ENCODE measurements around the gene IFNA5.

DNA sequence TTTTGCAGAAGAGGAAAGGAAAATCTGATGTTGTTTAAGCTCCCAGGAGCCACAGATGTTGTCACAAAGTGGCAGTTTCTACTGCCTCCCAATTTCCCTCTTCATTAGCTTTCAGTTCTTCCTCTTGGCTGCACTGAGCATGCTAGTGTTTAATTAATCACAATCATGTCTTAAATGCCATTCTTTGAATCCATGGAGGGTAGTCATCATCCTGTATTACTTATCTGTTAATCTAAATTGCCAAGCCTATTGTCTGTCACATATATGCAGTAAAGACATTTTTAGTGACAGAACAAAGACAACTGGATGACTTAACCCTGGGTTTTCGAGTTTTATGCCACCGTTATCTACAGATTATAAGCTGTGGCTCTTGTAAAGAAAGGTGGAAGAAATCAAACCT, 15.4 kb upstream of the IFNA5 start:
- TF ChIP-seq TAF1 (IDR thresholded peaks at IDR 0.05; ENCODE audit: low read depth, low read length), result no peak
- no peak for TF ChIP-seq YY1 (IDR thresholded peaks at IDR 0.05; ENCODE audit: low read depth, low read length)
- no peak for TF ChIP-seq POLR2A (IDR thresholded peaks at IDR 0.05; ENCODE audit: control extremely low read depth in 1 of 2, low read depth in 2 of 2, low read length in 2 of 2)
- TF ChIP-seq, protein P1, sequence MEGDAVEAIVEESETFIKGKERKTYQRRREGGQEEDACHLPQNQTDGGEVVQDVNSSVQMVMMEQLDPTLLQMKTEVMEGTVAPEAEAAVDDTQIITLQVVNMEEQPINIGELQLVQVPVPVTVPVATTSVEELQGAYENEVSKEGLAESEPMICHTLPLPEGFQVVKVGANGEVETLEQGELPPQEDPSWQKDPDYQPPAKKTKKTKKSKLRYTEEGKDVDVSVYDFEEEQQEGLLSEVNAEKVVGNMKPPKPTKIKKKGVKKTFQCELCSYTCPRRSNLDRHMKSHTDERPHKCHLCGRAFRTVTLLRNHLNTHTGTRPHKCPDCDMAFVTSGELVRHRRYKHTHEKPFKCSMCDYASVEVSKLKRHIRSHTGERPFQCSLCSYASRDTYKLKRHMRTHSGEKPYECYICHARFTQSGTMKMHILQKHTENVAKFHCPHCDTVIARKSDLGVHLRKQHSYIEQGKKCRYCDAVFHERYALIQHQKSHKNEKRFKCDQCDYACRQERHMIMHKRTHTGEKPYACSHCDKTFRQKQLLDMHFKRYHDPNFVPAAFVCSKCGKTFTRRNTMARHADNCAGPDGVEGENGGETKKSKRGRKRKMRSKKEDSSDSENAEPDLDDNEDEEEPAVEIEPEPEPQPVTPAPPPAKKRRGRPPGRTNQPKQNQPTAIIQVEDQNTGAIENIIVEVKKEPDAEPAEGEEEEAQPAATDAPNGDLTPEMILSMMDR (IDR thresholded peaks at IDR 0.05; ENCODE audit: control extremely low read depth in 1 of 3, insufficient read depth in 1 of 3, low read depth in 1 of 3, low read length in 3 of 3), result no peak
- no peak for TF ChIP-seq CHD1 (IDR thresholded peaks at IDR 0.05; ENCODE audit: low read depth, low read length)
- TF ChIP-seq RNF2 (IDR thresholded peaks at IDR 0.05; ENCODE audit: borderline replicate concordance, low read depth, low read length, missing control alignments, poor library complexity, severe bottlenecking), result no peak
- no peak for TF ChIP-seq POLR2AphosphoS5 (IDR thresholded peaks at IDR 0.05; ENCODE audit: low read depth, low read length)
- TF ChIP-seq, protein P2, sequence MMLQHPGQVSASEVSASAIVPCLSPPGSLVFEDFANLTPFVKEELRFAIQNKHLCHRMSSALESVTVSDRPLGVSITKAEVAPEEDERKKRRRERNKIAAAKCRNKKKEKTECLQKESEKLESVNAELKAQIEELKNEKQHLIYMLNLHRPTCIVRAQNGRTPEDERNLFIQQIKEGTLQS (IDR thresholded peaks at IDR 0.05; ENCODE audit: insufficient read depth, low read depth, low read length), result no peak
- no peak for TF ChIP-seq BRCA1 (IDR thresholded peaks at IDR 0.05; ENCODE audit: low read depth, low read length)
- no peak for TF ChIP-seq EP300 (IDR thresholded peaks at IDR 0.05; ENCODE audit: borderline replicate concordance in 1 of 2, low read depth in 2 of 2, low read length in 2 of 2)
- no peak for TF ChIP-seq TEAD4 (IDR thresholded peaks at IDR 0.05; ENCODE audit: low read depth, low read length)
